Measurements from ENCODE around the gene IL1RAPL1. TPM values are rescaled to one million over a fixed set of nuclear protein-coding genes. Genes with fewer than 3 reads are reported as not detected.

Gene IL1RAPL1
- total RNA-seq, 1 donor, result 1.3 TPM

DNA sequence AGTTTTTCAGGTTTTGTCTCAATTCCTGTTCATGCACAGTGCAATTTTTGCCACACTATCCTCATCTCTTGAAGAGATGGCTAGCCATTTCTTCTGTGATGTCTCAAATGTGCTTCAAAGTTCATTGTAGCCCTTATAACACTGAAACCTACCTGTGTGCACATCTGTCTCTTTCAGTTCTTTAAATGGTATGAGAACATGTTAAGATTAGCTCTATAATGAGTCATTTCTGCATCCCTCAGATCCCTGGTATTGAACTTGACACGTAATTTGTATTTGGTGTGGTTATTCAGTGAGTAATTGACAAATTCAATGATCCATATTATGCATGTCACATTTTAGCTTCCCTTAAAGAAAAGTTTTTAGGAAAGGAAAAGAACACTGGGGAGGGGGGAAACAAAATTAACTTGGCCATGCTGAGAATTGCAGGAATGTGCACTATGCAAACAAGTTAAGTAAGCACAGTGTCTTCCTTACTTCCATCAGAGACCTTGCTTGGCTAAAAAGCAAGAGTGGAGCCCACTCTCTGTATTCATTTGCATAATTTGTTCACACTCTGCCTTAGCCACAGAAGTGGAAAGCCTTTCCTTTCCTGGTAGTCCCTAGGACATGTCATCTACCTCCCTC is 968.3 kb downstream of the IL1RAPL1 start:
- H3K4me3 ChIP-seq (ENCODE audit: low read depth, low read length), result no peak overlapping the region
- no peak for DNase-seq (ENCODE audit: low read depth)
- TF ChIP-seq, protein P1, sequence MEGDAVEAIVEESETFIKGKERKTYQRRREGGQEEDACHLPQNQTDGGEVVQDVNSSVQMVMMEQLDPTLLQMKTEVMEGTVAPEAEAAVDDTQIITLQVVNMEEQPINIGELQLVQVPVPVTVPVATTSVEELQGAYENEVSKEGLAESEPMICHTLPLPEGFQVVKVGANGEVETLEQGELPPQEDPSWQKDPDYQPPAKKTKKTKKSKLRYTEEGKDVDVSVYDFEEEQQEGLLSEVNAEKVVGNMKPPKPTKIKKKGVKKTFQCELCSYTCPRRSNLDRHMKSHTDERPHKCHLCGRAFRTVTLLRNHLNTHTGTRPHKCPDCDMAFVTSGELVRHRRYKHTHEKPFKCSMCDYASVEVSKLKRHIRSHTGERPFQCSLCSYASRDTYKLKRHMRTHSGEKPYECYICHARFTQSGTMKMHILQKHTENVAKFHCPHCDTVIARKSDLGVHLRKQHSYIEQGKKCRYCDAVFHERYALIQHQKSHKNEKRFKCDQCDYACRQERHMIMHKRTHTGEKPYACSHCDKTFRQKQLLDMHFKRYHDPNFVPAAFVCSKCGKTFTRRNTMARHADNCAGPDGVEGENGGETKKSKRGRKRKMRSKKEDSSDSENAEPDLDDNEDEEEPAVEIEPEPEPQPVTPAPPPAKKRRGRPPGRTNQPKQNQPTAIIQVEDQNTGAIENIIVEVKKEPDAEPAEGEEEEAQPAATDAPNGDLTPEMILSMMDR (IDR thresholded peaks at IDR 0.05; ENCODE audit: insufficient read depth, low read depth, low read length), result no peak

DNA sequence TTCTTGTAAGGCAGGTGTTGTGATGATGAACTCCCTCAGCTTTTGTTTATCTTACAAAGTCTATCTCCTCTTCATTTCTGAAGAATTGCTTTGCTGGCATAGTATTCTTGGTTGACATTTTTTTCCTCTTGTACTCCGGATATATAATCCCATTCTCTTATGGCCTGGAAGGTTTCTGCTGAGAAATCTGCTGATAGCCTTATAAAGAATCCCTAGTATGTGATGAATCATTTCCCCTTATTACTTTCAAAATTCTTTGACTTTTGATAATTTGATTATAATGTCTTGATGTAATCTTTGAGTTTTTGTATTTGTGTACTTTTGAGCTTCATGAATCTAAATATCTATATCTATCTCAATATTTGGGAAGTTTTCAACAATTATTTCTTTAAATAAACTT is 972.8 kb downstream of the IL1RAPL1 start:
- TF ChIP-seq, protein P1 (IDR thresholded peaks at IDR 0.05; ENCODE audit: insufficient read depth, low read depth, low read length), result no peak
- no peak overlapping the region for H3K4me3 ChIP-seq (ENCODE audit: low read depth, low read length)
- DNase-seq (ENCODE audit: low read depth), result no peak

DNA sequence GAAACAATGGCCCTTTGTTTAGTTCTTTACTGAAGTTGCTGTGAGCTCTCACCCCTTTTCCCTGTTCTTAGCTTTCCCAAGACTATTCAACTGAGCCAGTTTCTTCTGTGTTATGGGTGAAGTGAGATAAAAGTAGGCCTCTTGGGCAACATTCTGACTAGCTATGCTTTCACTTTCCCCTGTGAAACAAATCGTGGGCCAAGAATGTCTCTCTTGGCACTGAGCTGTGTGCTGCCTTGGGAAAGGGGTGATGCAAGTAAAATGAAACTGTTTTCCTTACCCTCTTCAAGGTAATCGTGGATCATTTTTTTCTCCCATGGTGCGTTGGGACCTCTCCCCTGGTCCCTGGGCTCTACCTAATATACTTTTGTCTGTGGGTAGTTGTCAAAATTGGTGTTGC is 974.2 kb downstream of the IL1RAPL1 start:
- TF ChIP-seq, protein P1 (IDR thresholded peaks at IDR 0.05; ENCODE audit: insufficient read depth, low read depth, low read length), result no peak
- no peak overlapping the region for H3K4me3 ChIP-seq (ENCODE audit: low read depth, low read length)
- peak; percentile 20 for DNase-seq (ENCODE audit: low read depth)

DNA sequence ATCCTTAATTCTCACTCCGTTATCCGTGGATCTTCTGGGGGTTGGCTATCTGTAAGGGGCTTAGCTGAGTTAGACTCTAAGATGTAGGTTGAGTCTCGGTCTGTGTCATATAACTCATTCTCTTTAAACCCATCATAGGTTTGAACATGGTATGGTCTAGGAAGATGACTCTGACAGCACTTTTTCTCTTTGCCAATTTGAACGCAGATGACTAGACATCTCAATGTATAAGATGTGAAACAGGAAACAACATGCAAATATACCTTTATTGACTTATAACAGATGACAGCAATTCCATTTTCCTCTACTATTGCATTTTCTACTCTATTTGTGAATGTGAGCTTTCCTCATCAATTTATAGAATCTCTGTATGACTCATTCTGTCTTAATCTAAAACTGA is 993.3 kb downstream of the IL1RAPL1 start:
- DNase-seq (ENCODE audit: low read depth), result no peak
- TF ChIP-seq, protein P1 (IDR thresholded peaks at IDR 0.05; ENCODE audit: insufficient read depth, low read depth, low read length), result no peak

DNA sequence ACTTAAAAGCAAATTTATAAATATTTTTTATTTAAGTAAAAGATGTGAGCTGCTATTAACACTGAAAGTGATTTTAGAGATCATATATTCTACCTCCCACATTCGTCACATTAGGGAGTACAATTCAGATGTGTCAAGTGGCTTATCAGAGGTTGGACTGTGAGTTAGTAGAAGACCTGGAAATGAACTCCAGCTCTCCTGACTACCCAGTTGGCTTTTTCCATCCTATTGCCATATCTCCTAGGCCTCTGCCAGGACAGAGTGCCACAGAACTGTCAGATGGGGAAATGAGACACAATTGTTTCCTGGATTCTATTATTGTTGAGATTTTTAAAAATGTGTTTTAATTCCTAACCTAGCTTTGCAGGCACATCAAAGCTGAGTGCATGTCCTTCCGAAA is 994.0 kb downstream of the IL1RAPL1 start:
- H3K4me3 ChIP-seq (ENCODE audit: low read depth, low read length), result no peak overlapping the region
- TF ChIP-seq, protein P1 (IDR thresholded peaks at IDR 0.05; ENCODE audit: insufficient read depth, low read depth, low read length), result no peak
- DNase-seq (ENCODE audit: low read depth), result no peak

More for the DNA sequence above, 993.3 kb downstream of the IL1RAPL1 start:
- H3K4me3 ChIP-seq (ENCODE audit: low read depth, low read length), result no peak overlapping the region

DNA sequence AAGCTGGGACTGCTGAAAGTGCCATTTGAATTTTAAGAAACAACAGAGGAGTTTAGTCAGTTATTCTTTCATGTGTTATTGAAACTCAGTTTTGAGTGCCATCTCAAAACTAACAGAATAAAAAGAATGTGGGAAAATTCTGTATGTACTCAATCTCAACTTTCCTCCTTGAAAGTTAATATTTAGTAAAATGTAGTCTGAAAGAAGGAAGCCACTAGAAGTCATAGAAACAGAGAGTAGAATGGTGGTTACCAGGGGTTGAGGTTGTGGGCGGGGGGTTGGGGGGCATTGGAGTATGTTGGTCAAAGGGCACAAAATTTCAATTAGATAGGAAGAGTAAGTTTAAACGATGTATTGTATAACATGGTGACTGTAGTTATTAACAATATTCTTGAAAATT is 999.9 kb downstream of the IL1RAPL1 start:
- DNase-seq (ENCODE audit: low read depth), result no peak
- TF ChIP-seq, protein P1 (IDR thresholded peaks at IDR 0.05; ENCODE audit: insufficient read depth, low read depth, low read length), result no peak
- no peak overlapping the region for H3K4me3 ChIP-seq (ENCODE audit: low read depth, low read length)

DNA sequence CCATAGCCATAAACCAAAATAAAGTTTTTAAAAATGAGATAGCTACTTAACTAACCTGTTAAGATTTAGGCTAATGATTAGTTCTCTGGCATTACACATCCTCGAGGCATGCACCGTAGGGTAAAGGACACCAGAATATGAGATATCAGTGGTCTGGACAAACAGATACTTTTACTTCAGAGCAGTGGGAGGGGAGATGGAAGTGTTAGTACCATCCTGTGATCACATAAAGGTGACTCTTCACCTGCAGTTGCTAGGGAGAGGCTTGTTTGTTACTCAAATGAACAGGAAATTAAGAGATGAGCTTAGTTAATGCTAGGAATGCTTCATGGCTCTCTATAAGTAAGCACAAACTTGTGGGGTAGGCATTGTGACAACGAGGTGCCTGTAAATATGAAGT is 1003.7 kb downstream of the IL1RAPL1 start:
- H3K4me3 ChIP-seq (ENCODE audit: low read depth, low read length), result no peak overlapping the region
- TF ChIP-seq, protein P1 (IDR thresholded peaks at IDR 0.05; ENCODE audit: insufficient read depth, low read depth, low read length), result no peak
- DNase-seq (ENCODE audit: low read depth), result no peak

All from fibroblast of villous mesenchyme (primary cell).